SK-N-SH treated with all-trans-retinoic acid at 6 μM for 48 hours (cell line): ENCODE data around the gene OBSCN.

Experiments
- CREB5 ChIP-seq: fragments of 250-450 bp; sonication (Bioruptor Pico); IDR thresholded peaks from 2 replicates; pipeline ENCODE4 v1.5.1; 2020; ENCODE audit warnings: low read depth, mild to moderate bottlenecking, moderate library complexity
- CSDC2 ChIP-seq: fragments of 250-450 bp; sonication (Bioruptor Pico); IDR thresholded peaks from 2 replicates; pipeline ENCODE4 v1.5.0; 2020; ENCODE audit warnings: mild to moderate bottlenecking, moderate library complexity
- ESRRG ChIP-seq: fragments of 250-450 bp; sonication (Bioruptor Pico); IDR thresholded peaks from 2 replicates; pipeline ENCODE4 v1.6.1; 2021; ENCODE audit warnings: mild to moderate bottlenecking
- PATZ1 ChIP-seq: fragments of 250-450 bp; sonication (Bioruptor Pico); IDR thresholded peaks from 2 replicates; pipeline ENCODE4 v1.8.0; 2020; ENCODE audit warnings: mild to moderate bottlenecking, moderate library complexity, borderline replicate concordance
- RARB ChIP-seq: fragments of 250-450 bp; sonication (Bioruptor Pico); IDR thresholded peaks from 2 replicates; pipeline ENCODE4 v1.8.0; 2021; ENCODE audit warnings: mild to moderate bottlenecking, moderate library complexity
- SNAI2 ChIP-seq: fragments of 250-450 bp; sonication (Bioruptor Pico); IDR thresholded peaks from 2 replicates; pipeline ENCODE4 v1.5.0; 2020; ENCODE audit warnings: mild to moderate bottlenecking, moderate library complexity
- TSHZ2 ChIP-seq: fragments of 250-450 bp; sonication (Bioruptor Pico); IDR thresholded peaks from 2 replicates; pipeline ENCODE4 v1.5.0; 2020; ENCODE audit warnings: mild to moderate bottlenecking, moderate library complexity
- ZFP30 ChIP-seq: fragments of 450-650 bp; formaldehyde crosslinking; IDR thresholded peaks from 2 replicates; pipeline ENCODE4 v1.5.0; 2022; ENCODE audit warnings: mild to moderate bottlenecking, moderate library complexity
- ZNF565 ChIP-seq: fragments of 450-650 bp; formaldehyde crosslinking; conservative IDR thresholded peaks from 2 replicates; pipeline ENCODE4 v1.5.0; 2020; ENCODE audit warnings: low read depth, mild to moderate bottlenecking, moderate library complexity

- TF ChIP-seq SNAI2 (CRISPR knock-in tag) (no peak), CSDC2 (CRISPR knock-in tag) (no peak), ZNF565 (CRISPR knock-in tag) (no peak), PATZ1 (CRISPR knock-in tag) (no peak), CREB5 (CRISPR knock-in tag) (no peak), ZFP30 (CRISPR knock-in tag) (no peak), TSHZ2 (CRISPR knock-in tag) (no peak), RARB (CRISPR knock-in tag) (no peak), ESRRG (CRISPR knock-in tag) (no peak)
These were observed 189.2 kb downstream of the OBSCN start for GRCh38 chr1:228396770-228397662.
